ENCODE results near the gene ACSM6. TPM values are rescaled to one million over a fixed set of nuclear protein-coding genes. Genes with fewer than 3 reads are reported as not detected.

Gene ACSM6
- total and polyA plus RNA-seq, 5 donors from 2014 or later, result not detected

DNA sequence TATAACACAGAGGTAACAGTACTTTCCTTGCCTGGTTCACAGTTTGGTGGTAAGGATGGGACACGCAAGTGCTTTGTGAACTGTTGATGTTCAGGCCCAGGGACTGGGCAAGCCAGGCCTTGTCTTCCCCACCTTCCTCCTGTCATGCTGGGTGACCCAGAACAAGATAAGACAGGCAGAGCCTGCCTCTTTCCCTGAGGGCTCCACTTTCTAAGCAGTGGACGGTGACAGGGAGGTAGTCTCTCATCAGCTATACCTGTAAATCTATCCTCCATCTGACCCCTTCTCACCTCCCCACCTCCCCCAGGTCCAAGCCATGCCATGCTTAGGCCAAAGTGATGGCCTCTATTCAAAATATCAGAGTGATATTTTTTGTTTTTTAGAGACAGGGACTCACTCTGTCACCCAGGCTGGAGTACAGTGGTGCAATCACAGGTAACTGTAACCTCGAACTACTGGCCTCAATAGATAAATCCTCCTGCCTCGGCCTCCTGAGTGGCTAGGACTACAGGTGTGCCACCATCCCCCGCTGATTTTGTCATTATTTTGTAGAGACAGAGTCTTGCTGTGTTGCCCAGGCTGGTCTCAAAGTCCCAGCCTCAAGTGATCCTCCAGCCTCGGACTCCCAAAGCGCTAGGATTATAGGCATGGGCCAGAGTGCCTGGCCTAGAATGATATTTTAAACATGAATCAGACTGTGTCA lies 54.0 kb downstream of the ACSM6 start:
- H3K27me3 Mint-ChIP-seq, result peaks cover 28% of the 10 kb centered on the region
- no peak overlapping the region for H3K4me3 Mint-ChIP-seq
- H3K27ac ChIP-seq (ENCODE audit: insufficient read depth, low read length, poor library complexity, severe bottlenecking), result no peak overlapping the region
- DNase-seq (no peak), ATAC-seq (ENCODE audit: low read depth in 2 of 2) (no peak)
- H3K36me3 ChIP-seq (ENCODE audit: control insufficient read depth, insufficient read depth, low read length), result no peaks in the 10 kb centered on the region
- H3K36me3 Mint-ChIP-seq, result no peaks in the 10 kb centered on the region
- H3K27me3 ChIP-seq (ENCODE audit: control insufficient read depth, insufficient read depth, low read length), result no peaks in the 10 kb centered on the region
- H3K27ac Mint-ChIP-seq, result no peak overlapping the region
- no peaks in the 10 kb centered on the region for H3K4me1 ChIP-seq (ENCODE audit: control insufficient read depth, insufficient read depth, low read length, poor library complexity, severe bottlenecking)
- H3K9me3 ChIP-seq (ENCODE audit: control insufficient read depth in 2 of 2, low read length in 2 of 2), result no peaks in the 10 kb centered on the region
- no peak overlapping the region for H3K4me3 ChIP-seq (ENCODE audit: low read depth, low read length)
- H3K9me3 Mint-ChIP-seq, result peaks cover 0 to 2% (median 0%) of the 10 kb centered on the region in 7 donors
- no peaks in the 10 kb centered on the region for H3K4me1 Mint-ChIP-seq

DNA sequence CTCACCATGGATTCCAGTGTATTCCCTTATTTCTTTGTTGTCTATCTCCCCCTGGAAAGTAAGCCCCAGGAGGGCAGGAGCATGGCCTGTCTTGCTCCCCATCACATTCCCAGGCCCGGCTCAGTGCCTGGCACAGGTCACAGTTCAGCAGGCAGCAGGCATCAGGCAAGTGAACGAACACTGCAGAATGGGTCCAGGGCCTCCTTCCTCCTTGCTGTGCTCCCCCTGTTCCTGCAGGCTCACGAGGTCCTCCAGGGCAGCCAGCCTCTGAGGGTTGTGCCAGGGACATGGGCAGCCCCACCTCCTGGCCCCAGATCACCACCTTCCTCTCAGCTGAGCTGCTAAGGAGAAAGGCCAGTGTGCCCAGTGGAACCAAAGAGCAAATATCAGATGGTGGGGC lies 55.0 kb downstream of the ACSM6 start:
- no peak overlapping the region for H3K4me3 Mint-ChIP-seq
- Histone ChIP-seq H3K27me3 (ENCODE audit: control insufficient read depth, insufficient read depth, low read length) (no peaks in the 10 kb centered on the region), H3K4me1 (ENCODE audit: control insufficient read depth, insufficient read depth, low read length, poor library complexity, severe bottlenecking) (no peaks in the 10 kb centered on the region), H3K36me3 (ENCODE audit: control insufficient read depth, insufficient read depth, low read length) (no peaks in the 10 kb centered on the region), H3K9me3 (ENCODE audit: control insufficient read depth in 2 of 2, low read length in 2 of 2) (no peaks in the 10 kb centered on the region), H3K27ac (ENCODE audit: insufficient read depth, low read length, poor library complexity, severe bottlenecking) (no peak overlapping the region), H3K4me3 (ENCODE audit: low read depth, low read length) (no peak overlapping the region)
- peaks cover 0 to 2% (median 0%) of the 10 kb centered on the region in 7 donors for H3K9me3 Mint-ChIP-seq
- no peak for ATAC-seq (ENCODE audit: low read depth in 2 of 2)
- H3K36me3 Mint-ChIP-seq, result no peaks in the 10 kb centered on the region
- no peaks in the 10 kb centered on the region for H3K4me1 Mint-ChIP-seq
- H3K27ac Mint-ChIP-seq, result no peak overlapping the region
- DNase-seq, result no peak
- H3K27me3 Mint-ChIP-seq, result peaks cover 30% of the 10 kb centered on the region

DNA sequence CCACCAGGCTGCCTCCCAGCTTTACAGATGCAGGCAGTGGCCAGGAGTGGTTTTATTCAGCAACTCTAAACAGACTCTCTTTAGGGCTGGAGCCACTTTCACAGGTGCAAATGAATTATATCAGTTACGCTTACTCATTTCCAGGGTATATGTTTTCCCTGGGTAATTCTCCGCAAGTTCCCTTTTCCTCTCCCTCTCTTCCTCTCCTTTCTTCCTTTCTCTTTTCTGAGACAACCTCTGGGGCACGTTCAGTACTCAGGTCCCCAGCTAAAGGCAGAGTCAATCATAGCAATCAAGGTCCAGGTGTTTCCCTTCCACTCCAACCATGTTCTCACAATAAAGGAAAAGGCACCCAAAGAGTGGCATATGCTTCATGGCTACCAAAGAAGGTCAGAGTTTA lies 55.4 kb downstream of the ACSM6 start:
- Mint-ChIP-seq H3K36me3 (no peaks in the 10 kb centered on the region), H3K27me3 (peaks cover 30% of the 10 kb centered on the region), H3K27ac (no peak overlapping the region), H3K4me3 (no peak overlapping the region), H3K9me3 (peaks cover 0 to 2% (median 0%) of the 10 kb centered on the region in 7 donors), H3K4me1 (no peaks in the 10 kb centered on the region)
- Histone ChIP-seq H3K27me3 (ENCODE audit: control insufficient read depth, insufficient read depth, low read length) (no peaks in the 10 kb centered on the region), H3K4me3 (ENCODE audit: low read depth, low read length) (no peak overlapping the region), H3K9me3 (ENCODE audit: control insufficient read depth in 2 of 2, low read length in 2 of 2) (no peaks in the 10 kb centered on the region), H3K36me3 (ENCODE audit: control insufficient read depth, insufficient read depth, low read length) (no peaks in the 10 kb centered on the region), H3K4me1 (ENCODE audit: control insufficient read depth, insufficient read depth, low read length, poor library complexity, severe bottlenecking) (no peaks in the 10 kb centered on the region), H3K27ac (ENCODE audit: insufficient read depth, low read length, poor library complexity, severe bottlenecking) (no peak overlapping the region)
- no peak for ATAC-seq (ENCODE audit: low read depth in 2 of 2)
- DNase-seq, result no peak

DNA sequence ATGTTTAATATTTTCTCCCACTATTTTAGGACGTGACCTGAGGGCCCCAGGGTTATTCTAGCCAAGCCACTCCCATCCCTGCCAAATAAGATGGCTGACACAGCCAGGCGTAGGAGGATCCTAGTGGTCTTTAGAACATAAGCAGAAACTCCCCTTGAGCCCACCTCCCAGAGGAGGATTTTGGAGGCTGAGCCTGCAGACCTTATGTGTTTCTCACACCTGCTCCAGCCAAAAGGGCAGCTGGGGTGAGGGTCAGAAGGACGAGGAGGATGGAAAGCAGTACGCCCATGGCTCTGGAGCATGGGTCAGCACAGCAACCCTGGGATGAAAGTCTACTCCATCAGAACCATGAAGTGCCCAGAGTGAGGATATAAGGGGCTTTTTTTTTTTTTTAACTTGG lies 56.8 kb downstream of the ACSM6 start:
- Histone ChIP-seq H3K4me1 (ENCODE audit: control insufficient read depth, insufficient read depth, low read length, poor library complexity, severe bottlenecking) (no peaks in the 10 kb centered on the region), H3K4me3 (ENCODE audit: low read depth, low read length) (no peak overlapping the region), H3K27me3 (ENCODE audit: control insufficient read depth, insufficient read depth, low read length) (no peaks in the 10 kb centered on the region), H3K9me3 (ENCODE audit: control insufficient read depth in 2 of 2, low read length in 2 of 2) (no peaks in the 10 kb centered on the region), H3K27ac (ENCODE audit: insufficient read depth, low read length, poor library complexity, severe bottlenecking) (no peak overlapping the region), H3K36me3 (ENCODE audit: control insufficient read depth, insufficient read depth, low read length) (no peaks in the 10 kb centered on the region)
- no peaks in the 10 kb centered on the region for H3K36me3 Mint-ChIP-seq
- ATAC-seq (ENCODE audit: low read depth in 2 of 2), result no peak
- no peaks in the 10 kb centered on the region for H3K4me1 Mint-ChIP-seq
- no peak for DNase-seq
- H3K9me3 Mint-ChIP-seq, result peaks cover 0 to 2% (median 0%) of the 10 kb centered on the region in 7 donors
- H3K4me3 Mint-ChIP-seq, result no peak overlapping the region
- peaks cover 24% of the 10 kb centered on the region for H3K27me3 Mint-ChIP-seq
- H3K27ac Mint-ChIP-seq, result no peak overlapping the region

DNA sequence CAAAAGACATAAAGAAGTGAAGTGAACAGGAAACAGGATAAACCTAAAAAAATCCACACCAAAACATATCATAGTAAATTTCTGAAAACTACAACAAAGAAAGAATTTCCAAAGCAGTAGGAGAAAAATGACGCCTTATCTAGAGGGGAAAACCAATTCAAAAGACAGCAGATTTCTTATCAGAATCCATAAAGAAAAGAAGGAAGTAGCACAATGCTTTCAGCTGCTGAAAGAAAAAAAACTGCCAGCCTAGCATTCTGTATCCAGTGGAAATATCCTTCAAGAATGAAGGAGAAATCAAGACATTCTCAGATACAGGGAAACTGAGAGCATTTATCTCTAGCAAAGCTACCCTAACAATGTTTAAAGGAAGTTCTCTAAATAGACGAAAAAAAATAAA lies 59.0 kb downstream of the ACSM6 start:
- Histone ChIP-seq H3K9me3 (ENCODE audit: control insufficient read depth in 2 of 2, low read length in 2 of 2) (no peaks in the 10 kb centered on the region), H3K4me3 (ENCODE audit: low read depth, low read length) (no peak overlapping the region), H3K36me3 (ENCODE audit: control insufficient read depth, insufficient read depth, low read length) (no peaks in the 10 kb centered on the region), H3K4me1 (ENCODE audit: control insufficient read depth, insufficient read depth, low read length, poor library complexity, severe bottlenecking) (no peaks in the 10 kb centered on the region), H3K27ac (ENCODE audit: insufficient read depth, low read length, poor library complexity, severe bottlenecking) (no peak overlapping the region), H3K27me3 (ENCODE audit: control insufficient read depth, insufficient read depth, low read length) (no peaks in the 10 kb centered on the region)
- H3K36me3 Mint-ChIP-seq, result no peaks in the 10 kb centered on the region
- H3K27me3 Mint-ChIP-seq, result peaks cover 24% of the 10 kb centered on the region
- H3K27ac Mint-ChIP-seq, result peak overlapping the region in 1 of 3 donors; percentile 22
- H3K4me1 Mint-ChIP-seq, result no peaks in the 10 kb centered on the region
- H3K4me3 Mint-ChIP-seq, result peak overlapping the region in 1 of 4 donors; percentile 67
- ATAC-seq (ENCODE audit: low read depth in 2 of 2), result no peak
- no peak for DNase-seq
- H3K9me3 Mint-ChIP-seq, result peaks cover 0 to 2% (median 0%) of the 10 kb centered on the region in 7 donors

DNA sequence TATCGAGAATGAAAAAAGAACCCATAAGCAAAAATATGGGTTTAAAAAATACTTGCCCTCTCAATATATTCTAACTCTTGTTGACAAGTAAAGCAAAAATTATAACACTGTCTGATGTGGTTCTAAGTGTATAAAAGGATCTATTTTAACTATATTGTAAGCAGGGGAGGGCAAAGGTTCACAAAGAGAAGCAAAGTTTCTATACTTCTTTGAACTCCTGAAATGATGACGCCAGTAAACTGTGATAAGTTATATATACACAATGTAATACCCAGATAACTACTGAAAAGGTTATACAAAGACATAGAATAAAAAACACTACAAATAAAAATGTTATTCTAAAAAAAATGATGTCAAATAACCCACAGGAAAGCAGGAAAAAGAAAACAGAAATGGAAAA lies 59.6 kb downstream of the ACSM6 start:
- H3K36me3 Mint-ChIP-seq, result no peaks in the 10 kb centered on the region
- peaks cover 0 to 2% (median 0%) of the 10 kb centered on the region in 7 donors for H3K9me3 Mint-ChIP-seq
- H3K36me3 ChIP-seq (ENCODE audit: control insufficient read depth, insufficient read depth, low read length), result no peaks in the 10 kb centered on the region

DNA sequence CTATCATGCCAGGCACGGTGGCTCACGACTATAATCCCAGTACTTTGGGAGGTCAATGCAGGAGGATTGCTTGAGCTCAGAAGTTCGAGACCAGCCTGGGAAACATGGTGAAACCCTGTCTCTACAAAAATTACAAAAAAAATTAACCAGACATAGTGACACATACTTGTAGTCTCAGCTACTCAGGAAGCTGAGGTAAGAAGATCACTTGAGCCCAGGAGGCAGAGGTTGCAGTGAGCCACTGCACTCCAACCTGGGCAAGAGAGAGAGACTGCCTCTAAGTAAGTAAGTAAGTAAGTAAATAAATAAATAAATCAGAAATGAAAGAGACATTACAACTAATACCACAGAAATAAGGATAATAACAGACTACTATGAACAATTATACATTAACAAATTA lies 60.6 kb downstream of the ACSM6 start:
- no peaks in the 10 kb centered on the region for H3K4me1 ChIP-seq (ENCODE audit: control insufficient read depth, insufficient read depth, low read length, poor library complexity, severe bottlenecking)
- ATAC-seq (ENCODE audit: low read depth in 2 of 2), result no peak
- no peak overlapping the region for H3K27ac ChIP-seq (ENCODE audit: insufficient read depth, low read length, poor library complexity, severe bottlenecking)
- no peak for DNase-seq
- Mint-ChIP-seq H3K9me3 (peaks cover 0 to 2% (median 0%) of the 10 kb centered on the region in 7 donors), H3K27ac (no peak overlapping the region), H3K4me1 (no peaks in the 10 kb centered on the region), H3K4me3 (no peak overlapping the region), H3K27me3 (peaks cover 18% of the 10 kb centered on the region), H3K36me3 (no peaks in the 10 kb centered on the region)
- no peaks in the 10 kb centered on the region for H3K27me3 ChIP-seq (ENCODE audit: control insufficient read depth, insufficient read depth, low read length)
- H3K4me3 ChIP-seq (ENCODE audit: low read depth, low read length), result no peak overlapping the region
- no peaks in the 10 kb centered on the region for H3K36me3 ChIP-seq (ENCODE audit: control insufficient read depth, insufficient read depth, low read length)
- H3K9me3 ChIP-seq (ENCODE audit: control insufficient read depth in 2 of 2, low read length in 2 of 2), result no peaks in the 10 kb centered on the region

More for the DNA sequence above, 59.6 kb downstream of the ACSM6 start:
- H3K27me3 ChIP-seq (ENCODE audit: control insufficient read depth, insufficient read depth, low read length), result no peaks in the 10 kb centered on the region
- H3K9me3 ChIP-seq (ENCODE audit: control insufficient read depth in 2 of 2, low read length in 2 of 2), result no peaks in the 10 kb centered on the region
- Mint-ChIP-seq H3K27ac (no peak overlapping the region), H3K4me3 (no peak overlapping the region), H3K4me1 (no peaks in the 10 kb centered on the region), H3K27me3 (peaks cover 24% of the 10 kb centered on the region)
- H3K4me1 ChIP-seq (ENCODE audit: control insufficient read depth, insufficient read depth, low read length, poor library complexity, severe bottlenecking), result no peaks in the 10 kb centered on the region
- H3K27ac ChIP-seq (ENCODE audit: insufficient read depth, low read length, poor library complexity, severe bottlenecking), result no peak overlapping the region
- DNase-seq (no peak), ATAC-seq (ENCODE audit: low read depth in 2 of 2) (no peak)
- no peak overlapping the region for H3K4me3 ChIP-seq (ENCODE audit: low read depth, low read length)

DNA sequence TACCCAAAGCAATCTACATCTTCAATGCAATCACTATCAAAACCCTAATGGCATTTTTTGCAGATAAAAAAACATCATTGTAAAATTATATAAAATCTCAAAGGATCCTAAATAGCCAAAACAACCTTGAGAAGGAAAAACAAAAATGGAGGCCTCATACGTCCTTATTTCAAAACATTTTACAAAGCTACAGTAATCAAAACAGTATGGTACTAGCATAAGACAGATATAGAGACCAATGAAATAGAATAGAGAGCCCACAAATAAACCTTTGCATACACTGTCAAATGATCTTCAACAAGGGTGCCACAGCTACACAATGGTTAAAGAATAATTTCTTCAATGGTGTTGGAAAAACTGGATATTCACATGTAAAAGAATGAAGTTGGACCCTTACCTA lies 62.2 kb downstream of the ACSM6 start:
- no peak overlapping the region for H3K4me3 ChIP-seq (ENCODE audit: low read depth, low read length)

More for the DNA sequence above, 62.2 kb downstream of the ACSM6 start:
- H3K4me1 ChIP-seq (ENCODE audit: control insufficient read depth, insufficient read depth, low read length, poor library complexity, severe bottlenecking), result no peaks in the 10 kb centered on the region
- no peak overlapping the region for H3K4me3 Mint-ChIP-seq
- H3K36me3 ChIP-seq (ENCODE audit: control insufficient read depth, insufficient read depth, low read length), result no peaks in the 10 kb centered on the region
- no peaks in the 10 kb centered on the region for H3K9me3 ChIP-seq (ENCODE audit: control insufficient read depth in 2 of 2, low read length in 2 of 2)
- peaks cover 15% of the 10 kb centered on the region for H3K27me3 Mint-ChIP-seq
- H3K27ac ChIP-seq (ENCODE audit: insufficient read depth, low read length, poor library complexity, severe bottlenecking), result no peak overlapping the region
- ATAC-seq (ENCODE audit: low read depth in 2 of 2) (no peak), DNase-seq (no peak)
- no peaks in the 10 kb centered on the region for H3K36me3 Mint-ChIP-seq
- no peaks in the 10 kb centered on the region for H3K27me3 ChIP-seq (ENCODE audit: control insufficient read depth, insufficient read depth, low read length)
- peaks cover 0 to 2% (median 0%) of the 10 kb centered on the region in 7 donors for H3K9me3 Mint-ChIP-seq
- no peak overlapping the region for H3K27ac Mint-ChIP-seq
- H3K4me1 Mint-ChIP-seq, result no peaks in the 10 kb centered on the region

Data from CD4-positive, CD25-positive, alpha-beta regulatory T cell (primary cell).